ENCODE data around the gene MAP2K7. TPM values are rescaled to one million over a fixed set of nuclear protein-coding genes. Genes with fewer than 3 reads are reported as not detected.
A peak's percentile ranks its signal among the peaks of the same experiment; 100 is the strongest.

Gene MAP2K7
- total RNA-seq, 1 experiment from 2014 or later, result 46.1 TPM

DNA sequence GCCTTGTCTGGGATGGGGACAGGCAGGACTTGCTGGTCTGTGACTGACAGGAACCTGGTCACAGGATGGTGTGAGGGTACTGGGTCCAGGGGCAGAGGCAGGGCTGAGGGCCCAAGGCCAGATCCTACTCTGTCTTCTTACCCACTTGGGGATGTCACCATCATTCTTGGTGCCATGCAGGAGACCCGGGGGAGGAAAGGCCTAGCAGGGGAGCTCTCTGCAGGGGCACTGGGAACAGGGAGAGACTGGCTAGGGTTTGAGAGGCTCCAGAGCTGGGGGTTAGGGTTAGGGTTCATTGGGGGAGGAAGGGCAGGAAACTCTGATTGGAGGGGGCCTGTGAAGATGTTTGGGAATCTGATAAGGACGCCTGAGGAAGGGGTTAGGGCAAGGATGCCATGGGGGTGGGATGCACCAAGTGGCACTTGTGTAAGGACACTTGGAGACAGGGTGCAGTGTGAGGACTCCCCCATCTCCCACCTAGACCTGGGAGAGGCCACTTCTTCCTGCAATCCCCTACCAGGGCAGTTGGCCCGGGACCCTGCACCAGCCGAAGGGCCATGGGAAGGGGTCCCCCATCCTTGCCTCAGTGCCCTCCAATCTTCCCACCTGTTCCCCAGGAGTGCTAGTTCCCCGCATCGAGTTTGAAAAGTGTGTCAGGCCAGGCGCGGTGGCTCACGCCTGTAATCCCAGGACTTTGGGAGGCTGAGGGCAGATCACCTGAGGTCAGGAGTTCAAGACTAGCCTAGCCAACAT lies 36.4 kb upstream of the MAP2K7 start:
- H3K9me3 ChIP-seq (ENCODE audit: low read depth, low read length, poor library complexity, severe bottlenecking), result no peaks in the 10 kb centered on the region
- no TSS peak for BruUV-seq (replicated peaks)
- no peak overlapping the region for H3K27ac ChIP-seq (ENCODE audit: low read depth, low read length, poor library complexity, severe bottlenecking)
- H3K36me3 ChIP-seq (ENCODE audit: insufficient read depth, low read length, poor library complexity, severe bottlenecking), result no peaks in the 10 kb centered on the region
- peaks cover 27% of the 10 kb centered on the region for H3K4me1 ChIP-seq (ENCODE audit: insufficient read depth, low read length, poor library complexity, severe bottlenecking)
- no peak for TF ChIP-seq EZH2 (IDR thresholded peaks at IDR 0.05; ENCODE audit: borderline replicate concordance, low read depth, low read length, poor library complexity, severe bottlenecking)
- TF ChIP-seq, protein P1, sequence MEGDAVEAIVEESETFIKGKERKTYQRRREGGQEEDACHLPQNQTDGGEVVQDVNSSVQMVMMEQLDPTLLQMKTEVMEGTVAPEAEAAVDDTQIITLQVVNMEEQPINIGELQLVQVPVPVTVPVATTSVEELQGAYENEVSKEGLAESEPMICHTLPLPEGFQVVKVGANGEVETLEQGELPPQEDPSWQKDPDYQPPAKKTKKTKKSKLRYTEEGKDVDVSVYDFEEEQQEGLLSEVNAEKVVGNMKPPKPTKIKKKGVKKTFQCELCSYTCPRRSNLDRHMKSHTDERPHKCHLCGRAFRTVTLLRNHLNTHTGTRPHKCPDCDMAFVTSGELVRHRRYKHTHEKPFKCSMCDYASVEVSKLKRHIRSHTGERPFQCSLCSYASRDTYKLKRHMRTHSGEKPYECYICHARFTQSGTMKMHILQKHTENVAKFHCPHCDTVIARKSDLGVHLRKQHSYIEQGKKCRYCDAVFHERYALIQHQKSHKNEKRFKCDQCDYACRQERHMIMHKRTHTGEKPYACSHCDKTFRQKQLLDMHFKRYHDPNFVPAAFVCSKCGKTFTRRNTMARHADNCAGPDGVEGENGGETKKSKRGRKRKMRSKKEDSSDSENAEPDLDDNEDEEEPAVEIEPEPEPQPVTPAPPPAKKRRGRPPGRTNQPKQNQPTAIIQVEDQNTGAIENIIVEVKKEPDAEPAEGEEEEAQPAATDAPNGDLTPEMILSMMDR (conservative IDR thresholded peaks at IDR 0.05; ENCODE audit: low read depth, low read length), result no peak
- CTCF ChIA-PET, result no interaction called here
- H3K27me3 ChIP-seq (replicated peaks; ENCODE audit: insufficient read depth, low read depth, low read length, poor library complexity), result no peaks in the 10 kb centered on the region
- intact Hi-C loops (cut with micrococcal nuclease; ENCODE audit: unreplicated experiment), result no loop called here
- POLR2A ChIA-PET (ENCODE audit: low non-redundant PET), result no interaction called here
- DNase-seq (ENCODE audit: low spot score), result no peak
- no peak overlapping the region for H3K4me3 ChIP-seq (ENCODE audit: low read depth, low read length, poor library complexity, severe bottlenecking)

DNA sequence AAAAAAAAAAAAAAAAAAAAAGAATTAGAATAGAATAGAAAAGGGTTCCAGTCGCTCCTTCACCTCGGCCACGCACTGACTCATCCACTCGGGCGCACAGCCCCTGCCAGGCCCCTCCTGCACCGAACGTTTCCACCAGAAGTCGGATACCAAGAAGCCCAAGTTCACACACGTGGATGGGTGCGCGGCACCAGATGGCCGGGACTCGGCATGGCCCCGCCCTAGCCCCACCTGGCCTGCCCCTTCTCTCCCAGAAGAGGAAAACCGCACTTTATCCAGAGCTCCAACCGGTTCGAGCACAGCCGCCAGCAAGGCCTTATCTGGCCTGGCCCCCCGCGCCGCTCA lies 35.4 kb upstream of the MAP2K7 start:
- H3K4me1 ChIP-seq (ENCODE audit: insufficient read depth, low read length, poor library complexity, severe bottlenecking), result peaks cover 37% of the 10 kb centered on the region
- no peak for DNase-seq (ENCODE audit: low spot score)
- no peaks in the 10 kb centered on the region for H3K9me3 ChIP-seq (ENCODE audit: low read depth, low read length, poor library complexity, severe bottlenecking)
- no peaks in the 10 kb centered on the region for H3K36me3 ChIP-seq (ENCODE audit: insufficient read depth, low read length, poor library complexity, severe bottlenecking)
- H3K27me3 ChIP-seq (replicated peaks; ENCODE audit: insufficient read depth, low read depth, low read length, poor library complexity), result no peaks in the 10 kb centered on the region
- TF ChIP-seq, protein P1 (conservative IDR thresholded peaks at IDR 0.05; ENCODE audit: low read depth, low read length), result no peak
- no peak for TF ChIP-seq EZH2 (IDR thresholded peaks at IDR 0.05; ENCODE audit: borderline replicate concordance, low read depth, low read length, poor library complexity, severe bottlenecking)
- no TSS peak for BruUV-seq (replicated peaks)
- H3K4me3 ChIP-seq (ENCODE audit: low read depth, low read length, poor library complexity, severe bottlenecking), result peak overlapping the region; percentile 53
- ChIA-PET POLR2A (ENCODE audit: low non-redundant PET) (no interaction called here), CTCF (interaction anchor here (0.6 to 1.8 kb wide), 4 partner anchors 50 to 727 kb away, joined by 3 to 11 read pairs (median 6); partner anchors contain the start of gene SNAPC2)
- peak overlapping the region; percentile 78 for H3K27ac ChIP-seq (ENCODE audit: low read depth, low read length, poor library complexity, severe bottlenecking)
- intact Hi-C loops (cut with micrococcal nuclease; ENCODE audit: unreplicated experiment), result no loop called here

DNA sequence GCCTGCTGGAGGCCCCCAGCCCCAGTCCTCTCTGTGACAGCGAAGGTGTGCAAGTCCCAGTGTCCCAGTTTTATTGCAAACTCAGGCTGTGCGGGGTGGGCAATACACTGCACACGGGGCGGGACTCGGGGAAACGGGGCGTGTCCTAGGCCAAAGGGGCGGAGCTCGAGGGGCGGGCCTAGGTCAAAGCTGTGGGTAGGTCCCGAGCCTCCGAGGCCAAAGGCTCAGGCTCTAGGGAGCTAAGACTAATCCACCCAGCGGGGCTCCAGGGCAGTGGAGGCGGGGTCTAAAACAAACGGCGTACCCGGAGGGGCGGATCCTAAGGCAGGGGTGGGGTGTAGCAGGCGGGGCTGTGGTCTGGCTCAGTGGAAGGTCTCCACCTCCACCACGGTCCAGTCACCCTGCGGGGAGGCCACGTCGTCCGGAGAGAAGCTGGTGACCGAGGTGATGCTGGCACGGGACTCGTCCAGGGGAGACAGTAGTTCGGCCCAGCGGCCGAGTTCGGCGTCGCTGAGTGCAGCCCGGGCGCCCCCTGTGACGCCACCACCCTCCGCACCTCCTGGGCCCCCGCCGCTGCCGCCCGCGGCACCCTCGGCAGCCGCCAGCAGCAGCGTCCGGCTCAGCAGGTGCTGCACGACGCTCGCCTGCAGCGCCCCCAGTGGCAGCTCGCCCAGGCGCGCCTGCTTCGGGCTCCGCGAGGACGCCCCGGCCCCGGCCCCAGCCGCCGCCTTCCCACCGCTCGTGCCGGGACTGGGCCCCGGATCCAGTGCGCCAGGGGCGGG lies 34.8 kb upstream of the MAP2K7 start:
- Histone ChIP-seq H3K4me3 (ENCODE audit: low read depth, low read length, poor library complexity, severe bottlenecking) (peak overlapping the region; percentile 53), H3K27me3 (replicated peaks; ENCODE audit: insufficient read depth, low read depth, low read length, poor library complexity) (no peaks in the 10 kb centered on the region), H3K27ac (ENCODE audit: low read depth, low read length, poor library complexity, severe bottlenecking) (peak overlapping the region; percentile 78), H3K36me3 (ENCODE audit: insufficient read depth, low read length, poor library complexity, severe bottlenecking) (no peaks in the 10 kb centered on the region), H3K4me1 (ENCODE audit: insufficient read depth, low read length, poor library complexity, severe bottlenecking) (peaks cover 42% of the 10 kb centered on the region), H3K9me3 (ENCODE audit: low read depth, low read length, poor library complexity, severe bottlenecking) (no peaks in the 10 kb centered on the region)
- DNase-seq (ENCODE audit: low spot score), result peak; percentile 91
- TF ChIP-seq, protein P1 (conservative IDR thresholded peaks at IDR 0.05; ENCODE audit: low read depth, low read length), result peak; percentile 58; the same call in 1 of the 2 replicates
- no peak for TF ChIP-seq EZH2 (IDR thresholded peaks at IDR 0.05; ENCODE audit: borderline replicate concordance, low read depth, low read length, poor library complexity, severe bottlenecking)
- ChIA-PET CTCF (interaction anchor here (0.5 to 1.8 kb wide), 7 partner anchors 15 to 727 kb away, joined by 3 to 11 read pairs (median 6); partner anchors contain the start of genes MAP2K7 and SNAPC2), POLR2A (ENCODE audit: low non-redundant PET) (no interaction called here)
- intact Hi-C loops (cut with micrococcal nuclease; ENCODE audit: unreplicated experiment), result no loop called here
- no TSS peak for BruUV-seq (replicated peaks)
